ENCODE results near the gene ARHGAP29. TPM values are rescaled to one million over a fixed set of nuclear protein-coding genes. Genes with fewer than 3 reads are reported as not detected.

Gene ARHGAP29
- total RNA-seq, 2 experiments from 2014 or later: not detected

DNA sequence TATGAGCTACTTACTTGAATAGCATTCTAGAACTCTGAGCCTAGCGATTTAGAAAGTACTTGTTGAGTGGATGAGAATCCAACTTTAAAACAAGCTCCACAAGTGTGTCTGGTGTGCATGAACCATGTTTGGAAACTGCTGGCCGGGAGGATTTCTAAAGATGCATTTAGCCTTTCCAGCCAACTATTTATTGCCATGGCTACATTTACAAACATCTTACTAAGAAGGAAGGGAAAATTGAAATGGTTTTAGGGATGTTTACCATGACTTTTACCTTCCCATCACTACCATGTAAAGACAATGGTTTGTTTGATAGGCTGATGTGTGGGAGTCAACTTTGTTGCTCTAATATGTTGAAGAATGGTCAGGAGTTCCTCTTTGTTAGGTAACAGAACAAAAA lies 37.7 kb upstream of the ARHGAP29 start:
- no peaks in the 10 kb centered on the region for H3K36me3 Mint-ChIP-seq (ENCODE audit: low read depth)
- peaks cover 5% of the 10 kb centered on the region for H3K27me3 Mint-ChIP-seq (ENCODE audit: low read depth)
- no peaks in the 10 kb centered on the region for H3K9me3 Mint-ChIP-seq (ENCODE audit: insufficient read depth)
- H3K4me1 Mint-ChIP-seq (ENCODE audit: low read depth): no peaks in the 10 kb centered on the region
- ChIA-PET CTCF (interaction anchor here (1.2 kb wide), 1 partner anchor 229 kb away, joined by 5 read pairs; no protein-coding TSS in a partner anchor), POLR2A (no interaction called here)
- no peak overlapping the region for H3K4me3 Mint-ChIP-seq
- ATAC-seq (no peak), DNase-seq (no peak)
- no peak overlapping the region for H3K27ac Mint-ChIP-seq

- Mint-ChIP-seq H3K36me3 (ENCODE audit: low read depth) (no peaks in the 10 kb centered on the region), H3K9me3 (ENCODE audit: insufficient read depth) (no peaks in the 10 kb centered on the region), H3K27ac (no peak overlapping the region), H3K4me3 (no peak overlapping the region), H3K27me3 (ENCODE audit: low read depth) (peaks cover 5% of the 10 kb centered on the region), H3K4me1 (ENCODE audit: low read depth) (no peaks in the 10 kb centered on the region)
- CTCF ChIA-PET: no interaction called here
- DNase-seq (no peak), ATAC-seq (no peak)
- POLR2A ChIA-PET: no interaction called here
Measured at GRCh38 chr1:94274561-94274960, 37.2 kb upstream of the ARHGAP29 start.

GRCh38 chr1:94273111-94273510 lies 35.7 kb upstream of the ARHGAP29 start:
- Mint-ChIP-seq H3K4me3 (no peak overlapping the region), H3K36me3 (ENCODE audit: low read depth) (no peaks in the 10 kb centered on the region), H3K4me1 (ENCODE audit: low read depth) (no peaks in the 10 kb centered on the region), H3K27ac (no peak overlapping the region), H3K9me3 (ENCODE audit: insufficient read depth) (no peaks in the 10 kb centered on the region), H3K27me3 (ENCODE audit: low read depth) (peaks cover 7% of the 10 kb centered on the region)
- ATAC-seq (no peak), DNase-seq (no peak)
- ChIA-PET CTCF (no interaction called here), POLR2A (no interaction called here)

- POLR2A ChIA-PET: no interaction called here
- Mint-ChIP-seq H3K9me3 (ENCODE audit: insufficient read depth) (no peaks in the 10 kb centered on the region), H3K36me3 (ENCODE audit: low read depth) (no peaks in the 10 kb centered on the region), H3K27ac (no peak overlapping the region), H3K4me3 (no peak overlapping the region), H3K4me1 (ENCODE audit: low read depth) (no peaks in the 10 kb centered on the region), H3K27me3 (ENCODE audit: low read depth) (peaks cover 8% of the 10 kb centered on the region)
- no peak for ATAC-seq
- DNase-seq: no peak
- CTCF ChIA-PET: no interaction called here
Measured at GRCh38 chr1:94272388-94272787, 35.0 kb upstream of the ARHGAP29 start.

- POLR2A ChIA-PET: no interaction called here
- CTCF ChIA-PET: no interaction called here
- Mint-ChIP-seq H3K36me3 (ENCODE audit: low read depth) (no peaks in the 10 kb centered on the region), H3K9me3 (ENCODE audit: insufficient read depth) (no peaks in the 10 kb centered on the region), H3K4me1 (ENCODE audit: low read depth) (no peaks in the 10 kb centered on the region), H3K4me3 (no peak overlapping the region), H3K27ac (no peak overlapping the region), H3K27me3 (ENCODE audit: low read depth) (peaks cover 13% of the 10 kb centered on the region)
- ATAC-seq (no peak), DNase-seq (no peak)
Measured at GRCh38 chr1:94271373-94271772, 34.0 kb upstream of the ARHGAP29 start.

DNA sequence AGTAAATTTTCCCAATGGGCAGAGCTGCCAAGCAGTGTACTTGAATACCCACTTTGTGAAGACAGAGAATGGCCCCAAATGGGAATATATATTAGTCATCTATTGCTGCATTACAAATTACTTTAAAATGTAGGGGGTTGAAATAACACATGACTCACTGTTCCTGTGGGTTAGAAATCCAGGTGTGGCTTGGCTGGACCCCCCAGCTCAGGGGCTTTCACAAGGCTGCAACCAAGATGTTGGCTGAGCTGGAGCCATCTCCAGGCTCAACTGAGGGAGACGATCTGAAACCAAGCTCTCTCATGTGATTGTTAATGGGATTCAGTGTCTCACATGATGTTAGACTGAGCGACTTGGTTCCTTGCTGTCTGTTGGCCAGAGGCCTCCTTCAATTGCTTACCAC lies 33.4 kb upstream of the ARHGAP29 start:
- Mint-ChIP-seq H3K36me3 (ENCODE audit: low read depth) (no peaks in the 10 kb centered on the region), H3K27ac (no peak overlapping the region), H3K9me3 (ENCODE audit: insufficient read depth) (no peaks in the 10 kb centered on the region), H3K4me3 (no peak overlapping the region), H3K27me3 (ENCODE audit: low read depth) (peaks cover 13% of the 10 kb centered on the region), H3K4me1 (ENCODE audit: low read depth) (no peaks in the 10 kb centered on the region)
- no peak for DNase-seq
- CTCF ChIA-PET: interaction anchor here (0.9 kb wide), 2 partner anchors 8 to 64 kb away, joined by 3 read pairs; no protein-coding TSS in a partner anchor
- ATAC-seq: no peak
- POLR2A ChIA-PET: no interaction called here

- ChIA-PET POLR2A (no interaction called here), CTCF (interaction anchor here (0.9 kb wide), 2 partner anchors 9 to 65 kb away, joined by 3 read pairs; no protein-coding TSS in a partner anchor)
Measured at GRCh38 chr1:94269921-94270320, 32.5 kb upstream of the ARHGAP29 start.

DNA sequence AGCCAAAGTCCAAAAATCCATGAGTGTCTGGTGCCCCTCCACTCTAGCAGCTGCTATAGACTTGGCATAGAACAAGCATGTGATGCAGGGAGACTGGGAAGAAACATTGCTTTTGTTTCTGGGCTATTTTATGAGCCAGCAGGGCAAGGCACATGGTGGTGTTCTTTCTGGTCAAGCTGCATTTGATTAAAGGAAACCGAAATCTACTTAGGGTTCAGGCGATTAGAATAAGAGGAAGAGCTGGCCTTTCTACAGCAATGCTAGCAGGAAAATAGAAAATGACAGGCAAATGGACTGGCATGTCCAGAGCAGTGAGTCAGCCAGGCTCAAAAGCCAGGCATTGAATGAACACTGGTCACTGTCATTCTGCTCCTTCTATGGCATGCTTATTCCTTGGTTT lies 28.5 kb upstream of the ARHGAP29 start:
- Mint-ChIP-seq H3K9me3 (ENCODE audit: insufficient read depth) (no peaks in the 10 kb centered on the region), H3K4me1 (ENCODE audit: low read depth) (no peaks in the 10 kb centered on the region), H3K27me3 (ENCODE audit: low read depth) (peaks cover 26% of the 10 kb centered on the region), H3K4me3 (no peak overlapping the region), H3K27ac (no peak overlapping the region), H3K36me3 (ENCODE audit: low read depth) (no peaks in the 10 kb centered on the region)
- ChIA-PET POLR2A (no interaction called here), CTCF (no interaction called here)
- DNase-seq (no peak), ATAC-seq (no peak)

More at GRCh38 chr1:94269921-94270320, 32.5 kb upstream of the ARHGAP29 start:
- ATAC-seq (no peak), DNase-seq (no peak)
- H3K27ac Mint-ChIP-seq: no peak overlapping the region
- H3K4me1 Mint-ChIP-seq (ENCODE audit: low read depth): no peaks in the 10 kb centered on the region
- H3K9me3 Mint-ChIP-seq (ENCODE audit: insufficient read depth): no peaks in the 10 kb centered on the region
- H3K27me3 Mint-ChIP-seq (ENCODE audit: low read depth): peaks cover 11% of the 10 kb centered on the region
- no peak overlapping the region for H3K4me3 Mint-ChIP-seq
- H3K36me3 Mint-ChIP-seq (ENCODE audit: low read depth): no peaks in the 10 kb centered on the region

- ChIA-PET POLR2A (no interaction called here), CTCF (no interaction called here)
- H3K4me1 Mint-ChIP-seq (ENCODE audit: low read depth): no peaks in the 10 kb centered on the region
- no peaks in the 10 kb centered on the region for H3K9me3 Mint-ChIP-seq (ENCODE audit: insufficient read depth)
- no peak for ATAC-seq
- H3K4me3 Mint-ChIP-seq: no peak overlapping the region
- H3K27me3 Mint-ChIP-seq (ENCODE audit: low read depth): peaks cover 32% of the 10 kb centered on the region
- DNase-seq: no peak
- no peak overlapping the region for H3K27ac Mint-ChIP-seq
- no peaks in the 10 kb centered on the region for H3K36me3 Mint-ChIP-seq (ENCODE audit: low read depth)
Measured at GRCh38 chr1:94265011-94265422, 27.6 kb upstream of the ARHGAP29 start.

DNA sequence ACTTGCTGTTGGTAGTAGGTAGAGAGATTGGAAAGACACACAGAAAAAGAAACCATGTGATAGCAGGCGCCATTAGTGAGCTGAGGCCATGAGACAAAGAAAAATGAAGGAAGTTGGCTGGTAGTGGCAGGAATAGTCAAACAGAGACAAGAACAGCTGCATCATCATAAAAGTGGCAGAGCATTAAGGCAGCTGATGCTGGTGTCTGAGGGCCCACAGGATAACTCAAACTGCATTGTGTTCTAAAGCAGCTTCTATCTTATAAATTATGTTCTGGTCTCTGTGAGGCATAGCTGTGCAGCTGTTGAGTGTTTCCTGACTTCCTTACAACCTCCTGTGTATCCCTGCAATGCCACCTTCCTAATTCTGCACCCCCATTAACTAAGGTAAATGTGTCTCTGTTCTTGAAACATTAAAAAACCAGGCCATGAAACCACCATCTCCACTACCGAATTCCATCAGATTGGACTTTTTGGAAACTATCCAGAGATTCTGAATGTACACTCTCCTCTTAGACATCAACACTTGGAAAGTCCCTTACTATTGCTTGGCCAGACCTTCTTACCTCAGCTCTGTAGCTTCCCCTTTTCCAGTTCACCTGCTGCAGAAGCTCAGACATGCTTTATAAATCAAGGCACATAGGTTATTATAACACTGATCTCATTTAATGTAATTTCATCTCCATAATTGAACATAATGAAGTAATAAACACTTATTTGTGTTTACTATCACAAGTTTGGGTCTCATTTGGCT lies 23.4 kb upstream of the ARHGAP29 start:
- CTCF ChIA-PET: no interaction called here
- Mint-ChIP-seq H3K4me3 (no peak overlapping the region), H3K9me3 (ENCODE audit: insufficient read depth) (no peaks in the 10 kb centered on the region), H3K27ac (no peak overlapping the region), H3K27me3 (ENCODE audit: low read depth) (peaks cover 23% of the 10 kb centered on the region), H3K36me3 (ENCODE audit: low read depth) (no peaks in the 10 kb centered on the region), H3K4me1 (ENCODE audit: low read depth) (no peaks in the 10 kb centered on the region)
- DNase-seq: no peak
- POLR2A ChIA-PET: no interaction called here
- ATAC-seq: no peak

- CTCF ChIA-PET: no interaction called here
- Mint-ChIP-seq H3K4me3 (no peak overlapping the region), H3K27me3 (ENCODE audit: low read depth) (peaks cover 31% of the 10 kb centered on the region), H3K9me3 (ENCODE audit: insufficient read depth) (no peaks in the 10 kb centered on the region), H3K4me1 (ENCODE audit: low read depth) (no peaks in the 10 kb centered on the region), H3K27ac (no peak overlapping the region), H3K36me3 (ENCODE audit: low read depth) (no peaks in the 10 kb centered on the region)
- POLR2A ChIA-PET: no interaction called here
- DNase-seq (no peak), ATAC-seq (no peak)
Measured at GRCh38 chr1:94259635-94260289, 22.4 kb upstream of the ARHGAP29 start.

DNA sequence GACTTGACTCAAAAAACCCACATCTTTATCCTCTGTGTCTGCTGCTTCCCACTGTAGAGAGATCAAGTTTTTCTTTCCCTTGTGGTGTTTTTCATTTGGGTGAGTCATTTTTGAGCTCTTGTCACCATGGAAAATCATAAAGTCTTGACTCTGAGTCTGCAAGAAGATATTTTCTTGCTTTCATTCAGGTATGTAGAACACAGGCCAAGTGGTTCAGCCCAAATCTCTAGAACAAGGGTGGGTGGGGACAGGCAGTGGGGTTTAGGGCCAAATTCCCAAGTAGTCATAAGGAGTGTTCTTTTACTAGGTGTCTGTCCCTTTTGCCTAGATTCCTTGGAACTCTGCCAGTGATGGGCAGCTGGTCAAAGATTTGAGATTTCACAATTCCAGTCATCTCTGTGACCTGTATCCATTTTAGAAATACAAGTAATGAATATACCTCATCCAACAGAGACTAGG lies 21.5 kb upstream of the ARHGAP29 start:
- ChIA-PET POLR2A (no interaction called here), CTCF (no interaction called here)
- Mint-ChIP-seq H3K27me3 (ENCODE audit: low read depth) (peaks cover 35% of the 10 kb centered on the region), H3K4me1 (ENCODE audit: low read depth) (no peaks in the 10 kb centered on the region), H3K27ac (no peak overlapping the region), H3K36me3 (ENCODE audit: low read depth) (no peaks in the 10 kb centered on the region), H3K9me3 (ENCODE audit: insufficient read depth) (no peaks in the 10 kb centered on the region), H3K4me3 (no peak overlapping the region)
- ATAC-seq (no peak), DNase-seq (no peak)
